Osteoblast (primary cell): ENCODE data around the gene A3GALT2. TPM values are rescaled to one million over a fixed set of nuclear protein-coding genes. Genes with fewer than 3 reads are reported as not detected.
"Not testable (repeated sequence)": the region's sequence is repeated elsewhere in the genome, so short reads cannot be mapped to it uniquely, and the experiment has no call there.

Experiments
- DNase-seq: peaks from one replicate; pipeline ENCODE4 v3.0.0; 2011; ENCODE audit warnings: low spot score, mixed read lengths; ENCODE audit not compliant: insufficient read length; ENCODE audit errors: missing footprints
- H2AFZ ChIP-seq: 2 replicates; pipeline ENCODE4 v1.6.0; 2011; ENCODE audit warnings: mild to moderate bottlenecking, low read length
- H3K27ac ChIP-seq: 2 replicates; pipeline ENCODE4 v1.5.1; 2011; ENCODE audit warnings: mild to moderate bottlenecking, low read depth, low read length, moderate library complexity
- H3K27me3 ChIP-seq: 2 replicates; pipeline ENCODE4 v1.6.0; 2012; ENCODE audit warnings: mild to moderate bottlenecking, control low read depth, inconsistent platforms, low read length, moderate library complexity; ENCODE audit not compliant: insufficient read depth
- H3K36me3 ChIP-seq: 2 replicates; pipeline ENCODE4 v1.5.1; 2011; ENCODE audit warnings: mild to moderate bottlenecking, low read length, control low read depth, moderate library complexity; ENCODE audit not compliant: insufficient read depth
- H3K4me1 ChIP-seq: 2 replicates; pipeline ENCODE4 v1.5.1; 2011; ENCODE audit warnings: mild to moderate bottlenecking, low read length, control low read depth, moderate library complexity; ENCODE audit not compliant: insufficient read depth
- H3K4me2 ChIP-seq: 2 replicates; pipeline ENCODE4 v1.6.0; 2011; ENCODE audit warnings: mild to moderate bottlenecking, low read length; ENCODE audit not compliant: insufficient read depth
- H3K4me3 ChIP-seq: fragments of 200-600 bp; sonication (generic); 3 replicates; pipeline ENCODE4 v1.5.1; 2012; ENCODE audit warnings: mild to moderate bottlenecking, low read length, inconsistent platforms; ENCODE audit not compliant: insufficient read depth
- H3K79me2 ChIP-seq: 2 replicates; pipeline ENCODE4 v1.6.0; 2012; ENCODE audit warnings: mild to moderate bottlenecking, low read length, control low read depth, inconsistent platforms; ENCODE audit not compliant: insufficient read depth
- H3K9me3 ChIP-seq: 2 replicates; pipeline ENCODE4 v1.5.1; 2011; ENCODE audit warnings: low read depth, low read length, control low read depth
- H4K20me1 ChIP-seq: 2 replicates; pipeline ENCODE4 v1.6.0; 2012; ENCODE audit warnings: mild to moderate bottlenecking, low read length, control low read depth; ENCODE audit not compliant: insufficient read depth
- total RNA-seq: library from RNA; depleted of rRNA; stranded (reverse); fragments of >200 nt; gene quantifications from 2 replicates; pipeline ENCODE4 v1.2.3, GENCODE V29; 2012
- TF ChIP-seq, protein P1 (sequence below): IDR thresholded peaks from 2 replicates; pipeline ENCODE4 v1.5.1; 2011; ENCODE audit warnings: mild to moderate bottlenecking, low read depth, low read length, moderate library complexity; ENCODE audit errors: extremely low read depth

The A3GALT2 gene
- total RNA-seq, 1 donor = not detected

DNA sequence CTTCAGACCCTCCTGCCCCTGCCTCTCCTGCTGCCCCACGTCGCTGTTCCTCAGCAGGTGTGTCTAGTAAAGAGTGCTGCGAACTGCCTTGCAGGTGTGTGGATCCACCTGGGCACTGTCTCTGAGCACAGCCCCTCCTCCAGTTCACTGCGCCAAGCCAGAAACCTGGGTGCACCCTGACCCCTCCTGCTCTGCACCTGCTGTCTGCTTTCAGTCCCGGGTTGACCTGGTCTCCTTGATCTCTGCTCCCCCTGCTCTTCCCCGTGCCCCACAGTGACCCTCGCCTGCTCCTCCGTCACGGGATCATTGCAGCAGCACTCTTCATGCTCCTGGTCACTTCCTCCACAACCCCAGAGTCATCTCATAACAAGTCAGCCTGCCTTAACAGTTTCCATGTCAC, 6.5 kb downstream of the A3GALT2 start:
- Histone ChIP-seq H3K36me3 (no peaks in the 10 kb centered on the region), H3K4me2 (no peak overlapping the region), H3K27ac (no peak overlapping the region), H3K27me3 (no peaks in the 10 kb centered on the region), H4K20me1 (no peaks in the 10 kb centered on the region), H3K4me1 (no peaks in the 10 kb centered on the region), H3K9me3 (no peaks in the 10 kb centered on the region), H3K79me2 (no peaks in the 10 kb centered on the region), H3K4me3 (no peak overlapping the region), H2AFZ (no peak overlapping the region)
- TF ChIP-seq, protein P1, sequence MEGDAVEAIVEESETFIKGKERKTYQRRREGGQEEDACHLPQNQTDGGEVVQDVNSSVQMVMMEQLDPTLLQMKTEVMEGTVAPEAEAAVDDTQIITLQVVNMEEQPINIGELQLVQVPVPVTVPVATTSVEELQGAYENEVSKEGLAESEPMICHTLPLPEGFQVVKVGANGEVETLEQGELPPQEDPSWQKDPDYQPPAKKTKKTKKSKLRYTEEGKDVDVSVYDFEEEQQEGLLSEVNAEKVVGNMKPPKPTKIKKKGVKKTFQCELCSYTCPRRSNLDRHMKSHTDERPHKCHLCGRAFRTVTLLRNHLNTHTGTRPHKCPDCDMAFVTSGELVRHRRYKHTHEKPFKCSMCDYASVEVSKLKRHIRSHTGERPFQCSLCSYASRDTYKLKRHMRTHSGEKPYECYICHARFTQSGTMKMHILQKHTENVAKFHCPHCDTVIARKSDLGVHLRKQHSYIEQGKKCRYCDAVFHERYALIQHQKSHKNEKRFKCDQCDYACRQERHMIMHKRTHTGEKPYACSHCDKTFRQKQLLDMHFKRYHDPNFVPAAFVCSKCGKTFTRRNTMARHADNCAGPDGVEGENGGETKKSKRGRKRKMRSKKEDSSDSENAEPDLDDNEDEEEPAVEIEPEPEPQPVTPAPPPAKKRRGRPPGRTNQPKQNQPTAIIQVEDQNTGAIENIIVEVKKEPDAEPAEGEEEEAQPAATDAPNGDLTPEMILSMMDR = no peak
- peak; percentile 29 for DNase-seq

DNA sequence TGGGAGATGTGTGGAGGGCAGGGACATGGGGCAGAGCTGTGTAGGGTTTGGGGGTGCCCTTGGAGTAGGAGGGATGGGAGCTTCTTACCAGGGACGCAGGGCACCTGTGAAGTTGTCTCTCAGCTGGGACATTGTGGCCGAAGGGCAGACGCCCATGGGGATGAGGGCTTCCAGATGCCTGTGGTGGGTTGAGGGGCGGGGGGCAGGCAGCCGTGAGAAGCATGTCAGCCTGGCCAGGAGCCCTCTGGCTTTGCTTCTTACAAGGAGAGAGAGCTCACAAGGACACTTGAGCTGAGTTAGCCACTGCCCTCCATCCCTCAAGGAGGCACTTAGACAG, 8.5 kb downstream of the A3GALT2 start:
- Histone ChIP-seq H3K36me3 (no peaks in the 10 kb centered on the region), H3K27me3 (no peaks in the 10 kb centered on the region), H3K27ac (no peak overlapping the region), H3K79me2 (no peaks in the 10 kb centered on the region), H2AFZ (no peak overlapping the region), H3K4me3 (no peak overlapping the region), H3K4me1 (no peaks in the 10 kb centered on the region), H3K9me3 (no peaks in the 10 kb centered on the region), H3K4me2 (no peak overlapping the region), H4K20me1 (no peaks in the 10 kb centered on the region)
- TF ChIP-seq, protein P1 = no peak
- peak; percentile 56 for DNase-seq

DNA sequence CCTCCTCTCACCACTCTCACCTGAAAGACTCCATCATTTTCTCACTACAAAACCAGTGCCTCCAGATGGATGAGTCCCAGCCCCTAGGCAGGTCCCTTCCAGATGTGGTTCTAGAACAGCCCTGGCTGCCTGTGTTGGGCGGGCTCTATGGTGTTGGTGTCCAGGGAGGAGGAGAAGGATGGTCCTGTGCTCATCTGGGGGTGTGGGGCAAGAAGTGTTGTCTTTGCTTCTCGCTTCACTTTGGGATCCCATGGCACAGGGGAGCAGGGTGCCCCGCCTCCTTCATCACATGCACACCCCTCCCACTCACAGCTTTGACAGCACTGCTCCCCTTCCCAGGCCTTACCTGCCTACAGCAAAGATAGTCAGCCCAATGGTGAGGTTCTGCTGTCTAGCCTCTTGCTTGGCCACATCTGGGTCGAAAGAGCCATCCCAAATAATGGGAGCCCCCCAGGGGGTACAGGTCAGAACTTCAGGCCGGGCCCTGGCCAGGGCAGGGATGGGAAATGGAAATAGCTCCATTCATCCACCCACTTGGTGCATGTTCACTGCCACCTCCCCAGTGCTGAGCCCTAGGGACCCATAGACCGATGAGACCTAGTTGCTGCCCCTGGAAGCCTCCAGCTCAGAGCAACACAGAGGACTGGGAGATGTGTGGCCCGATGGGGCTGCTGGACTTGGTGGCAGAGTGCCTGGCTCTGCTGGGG, 9.0 kb downstream of the A3GALT2 start:
- Histone ChIP-seq H3K9me3 (no peaks in the 10 kb centered on the region), H4K20me1 (no peaks in the 10 kb centered on the region), H3K27me3 (peaks cover 2% of the 10 kb centered on the region), H3K4me1 (no peaks in the 10 kb centered on the region), H3K4me2 (no peak overlapping the region), H2AFZ (no peak overlapping the region), H3K4me3 (no peak overlapping the region), H3K79me2 (no peaks in the 10 kb centered on the region), H3K36me3 (no peaks in the 10 kb centered on the region), H3K27ac (no peak overlapping the region)
- TF ChIP-seq, protein P1 = no peak
- peak; percentile 66 for DNase-seq

DNA sequence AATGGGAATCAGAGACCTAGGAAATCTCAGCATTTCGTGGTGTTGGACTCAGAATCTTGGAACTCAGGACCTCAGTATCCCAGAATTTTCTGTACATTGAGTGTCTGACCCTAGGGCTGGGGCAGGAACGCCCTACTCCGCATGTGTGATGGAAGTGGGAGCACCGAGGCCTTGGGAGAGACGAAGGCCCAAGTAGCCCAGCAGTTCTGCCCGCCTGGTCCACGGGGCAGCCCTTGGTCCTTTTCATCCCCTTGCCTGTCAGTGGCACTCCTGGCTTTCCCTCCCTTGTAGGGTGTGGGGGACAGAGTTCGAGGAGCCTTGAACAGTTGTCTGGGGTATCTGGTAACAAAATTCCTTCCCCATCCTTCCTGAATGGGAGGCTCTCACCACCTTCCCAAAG, 10.2 kb downstream of the A3GALT2 start:
- H3K36me3 ChIP-seq = no peaks in the 10 kb centered on the region
- no peaks in the 10 kb centered on the region for H3K79me2 ChIP-seq
- TF ChIP-seq, protein P1 = no peak
- H3K9me3 ChIP-seq = no peaks in the 10 kb centered on the region
- no peaks in the 10 kb centered on the region for H3K4me1 ChIP-seq
- DNase-seq = peak; percentile 57
- peaks cover 12% of the 10 kb centered on the region for H3K27me3 ChIP-seq
- no peak overlapping the region for H3K27ac ChIP-seq
- no peak overlapping the region for H3K4me3 ChIP-seq
- H4K20me1 ChIP-seq = no peaks in the 10 kb centered on the region
- H2AFZ ChIP-seq = no peak overlapping the region
- H3K4me2 ChIP-seq = no peak overlapping the region

DNA sequence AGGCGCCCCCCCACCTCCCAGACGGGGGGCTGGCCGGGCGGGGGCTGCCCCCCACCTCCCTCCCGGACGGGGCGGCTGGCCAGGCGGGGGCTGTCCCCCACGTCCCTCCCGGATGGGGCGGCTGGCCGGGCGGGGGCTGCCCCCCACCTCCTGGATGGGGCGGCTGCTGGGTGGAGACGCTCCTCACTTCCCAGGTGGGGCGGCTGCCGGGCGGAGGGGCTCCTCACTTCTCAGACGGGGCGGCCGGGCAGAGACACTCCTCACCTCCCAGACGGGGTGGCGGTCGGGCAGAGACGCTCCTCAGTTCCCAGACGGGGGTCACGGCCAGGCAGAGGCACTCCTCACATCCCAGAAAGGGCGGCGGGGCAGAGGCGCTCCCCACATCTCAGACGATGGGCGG, 11.5 kb downstream of the A3GALT2 start:
- H3K79me2 ChIP-seq, H3K4me3 ChIP-seq, H3K4me1 ChIP-seq, H3K36me3 ChIP-seq, H3K4me2 ChIP-seq, H4K20me1 ChIP-seq, H3K27ac ChIP-seq, H2AFZ ChIP-seq, DNase-seq, H3K9me3 ChIP-seq: not testable (repeated sequence)
- peaks cover 12% of the 10 kb centered on the region for H3K27me3 ChIP-seq
